Measurements from ENCODE around the gene SAMM50.

The SAMM50 gene

DNA sequence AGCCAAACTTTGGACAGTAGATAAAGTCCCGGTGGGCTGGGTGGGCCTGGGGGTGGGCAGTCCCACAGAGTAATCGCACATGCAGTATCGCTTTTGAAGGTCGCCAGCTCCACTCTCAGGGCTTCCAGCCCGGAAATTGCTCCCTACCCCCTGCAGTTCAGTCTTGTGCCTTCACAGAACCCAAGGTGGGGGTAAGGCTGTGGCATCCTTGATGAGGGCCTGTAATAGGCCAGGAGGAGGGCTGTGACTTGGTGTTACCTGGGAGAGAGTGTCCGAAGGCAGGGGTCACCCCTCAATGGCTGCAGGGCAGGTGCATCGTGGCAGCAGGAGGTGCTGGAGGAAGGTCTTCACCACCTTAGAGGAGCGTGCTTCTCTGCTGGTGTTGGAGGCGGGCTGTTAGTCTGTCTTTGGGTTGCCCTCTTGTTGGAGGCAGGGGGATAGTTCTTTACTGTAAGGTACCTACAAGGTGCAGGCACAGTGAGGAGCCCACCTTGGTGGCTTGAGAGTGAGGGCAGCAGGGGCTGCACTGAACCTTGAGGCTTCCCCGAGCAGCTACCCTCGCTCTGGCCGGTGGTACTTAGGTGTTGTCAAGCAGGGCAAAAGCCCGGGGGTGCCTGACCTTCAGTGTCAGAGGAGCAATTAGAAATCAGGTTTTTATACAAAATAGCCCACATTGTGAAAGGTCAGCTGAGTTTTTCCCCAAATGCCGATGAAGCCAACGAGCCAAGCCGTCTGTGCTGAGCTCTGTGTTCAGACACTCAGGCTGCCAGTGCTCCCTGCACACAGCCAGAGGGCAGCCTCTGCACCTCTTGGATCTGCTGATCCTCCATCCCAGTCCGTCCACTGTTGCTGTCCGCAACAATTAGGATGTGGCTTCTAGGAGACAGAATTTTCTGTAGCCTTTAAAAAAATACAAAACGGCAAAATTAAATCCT lies 21.9 kb downstream of the SAMM50 start:
- H3K27ac Mint-ChIP-seq: no peak overlapping the region
- H3K9me3 Mint-ChIP-seq: no peaks in the 10 kb centered on the region
- intact Hi-C loops (cut with micrococcal nuclease): no loop called here
- H3K36me3 Mint-ChIP-seq (ENCODE audit: low read depth): peaks cover 92% of the 10 kb centered on the region
- H3K4me3 Mint-ChIP-seq: no peak overlapping the region
- no peaks in the 10 kb centered on the region for H3K27me3 Mint-ChIP-seq
- H3K4me1 Mint-ChIP-seq (ENCODE audit: low read depth): no peaks in the 10 kb centered on the region

DNA sequence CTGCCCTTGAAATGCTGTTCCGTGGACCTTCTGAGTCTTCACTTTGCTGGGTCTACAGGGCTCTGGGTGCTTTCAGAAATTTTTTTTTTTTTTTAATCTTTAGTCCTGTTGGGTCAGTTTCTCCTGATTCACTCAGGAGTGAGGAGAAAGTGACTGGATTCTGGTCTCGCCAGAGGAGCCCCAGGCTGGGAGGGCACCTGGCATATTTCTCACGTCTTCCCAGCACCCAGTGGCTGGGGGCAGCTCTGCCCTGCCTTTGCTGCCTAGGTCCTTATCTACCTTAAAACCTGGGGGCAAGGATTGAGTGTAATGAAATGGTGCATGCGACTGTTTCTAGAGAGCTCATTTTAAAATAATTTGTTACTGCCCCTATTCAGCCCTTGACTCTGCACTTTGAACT lies 23.3 kb downstream of the SAMM50 start:
- no peaks in the 10 kb centered on the region for H3K27me3 Mint-ChIP-seq
- no peaks in the 10 kb centered on the region for H3K9me3 Mint-ChIP-seq
- peaks cover 81% of the 10 kb centered on the region for H3K36me3 Mint-ChIP-seq (ENCODE audit: low read depth)
- H3K4me1 Mint-ChIP-seq (ENCODE audit: low read depth): no peaks in the 10 kb centered on the region
- intact Hi-C loops (cut with micrococcal nuclease): no loop called here
- H3K27ac Mint-ChIP-seq: no peak overlapping the region
- no peak overlapping the region for H3K4me3 Mint-ChIP-seq

DNA sequence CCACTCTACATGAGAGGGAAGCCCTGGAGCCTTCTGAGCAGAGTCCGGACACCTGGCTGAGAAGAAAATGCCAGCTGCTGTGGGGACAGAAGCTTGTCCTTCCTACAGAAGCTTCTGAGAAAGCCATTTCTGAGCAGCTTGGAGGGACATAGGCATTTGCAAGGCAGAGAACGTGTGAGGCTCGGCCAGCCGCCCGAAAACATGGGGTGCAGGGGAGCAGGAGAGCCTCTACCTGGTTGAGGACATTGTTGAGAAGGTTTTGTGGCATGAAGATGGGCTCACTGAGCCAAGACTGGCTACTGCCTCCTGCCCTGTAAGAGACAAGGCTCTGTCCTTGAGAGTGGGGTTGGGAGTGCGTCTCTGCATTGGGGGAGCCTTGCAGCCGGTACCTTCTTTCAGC lies 25.3 kb downstream of the SAMM50 start:
- Mint-ChIP-seq H3K27ac (no peak overlapping the region), H3K9me3 (no peaks in the 10 kb centered on the region), H3K4me1 (ENCODE audit: low read depth) (no peaks in the 10 kb centered on the region), H3K36me3 (ENCODE audit: low read depth) (peaks cover 81% of the 10 kb centered on the region), H3K27me3 (no peaks in the 10 kb centered on the region), H3K4me3 (no peak overlapping the region)
- intact Hi-C loops (cut with micrococcal nuclease): no loop called here

DNA sequence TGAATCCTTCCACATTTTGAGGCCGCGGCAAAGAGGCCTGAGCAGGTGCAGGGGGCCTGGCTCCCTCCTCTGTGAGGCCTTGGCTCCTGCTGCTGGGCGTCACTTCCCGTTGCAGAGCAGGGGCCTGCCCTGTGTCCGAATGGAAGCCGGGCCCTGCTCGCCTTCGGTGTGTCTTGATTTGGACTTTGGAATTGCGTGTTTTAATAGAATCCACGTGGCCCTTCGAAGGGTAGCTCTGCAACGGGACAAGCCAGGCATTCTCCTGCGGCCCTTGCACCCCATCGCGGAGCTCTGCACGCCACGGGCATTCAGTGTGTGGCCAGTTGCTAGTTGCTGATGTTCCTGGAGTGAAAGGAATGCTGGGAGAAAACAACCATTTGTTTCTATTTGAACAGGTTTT lies 25.8 kb downstream of the SAMM50 start:
- Mint-ChIP-seq H3K4me1 (ENCODE audit: low read depth) (no peaks in the 10 kb centered on the region), H3K27me3 (no peaks in the 10 kb centered on the region), H3K4me3 (no peak overlapping the region), H3K27ac (no peak overlapping the region), H3K9me3 (no peaks in the 10 kb centered on the region), H3K36me3 (ENCODE audit: low read depth) (peaks cover 81% of the 10 kb centered on the region)
- intact Hi-C loops (cut with micrococcal nuclease): no loop called here

DNA sequence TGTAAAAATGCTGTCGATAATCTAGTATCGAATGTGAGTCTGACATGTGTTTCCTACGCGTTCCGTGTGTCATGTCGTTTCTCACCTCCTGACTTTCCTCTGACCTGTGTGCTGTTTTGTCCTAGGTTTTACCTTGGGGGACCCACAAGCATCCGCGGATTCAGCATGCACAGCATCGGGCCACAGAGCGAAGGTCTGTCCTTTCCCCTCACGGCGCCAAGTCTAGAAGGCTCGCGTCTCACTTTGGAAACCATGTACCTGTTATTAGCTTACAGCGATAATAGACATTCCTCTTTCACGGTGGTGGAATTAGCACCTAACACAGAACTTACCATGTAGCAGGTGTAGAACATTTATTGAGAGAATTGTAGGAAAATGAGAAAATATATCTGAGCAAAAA lies 28.6 kb downstream of the SAMM50 start:
- H3K4me1 Mint-ChIP-seq (ENCODE audit: low read depth): peaks cover 4% of the 10 kb centered on the region
- intact Hi-C loops (cut with micrococcal nuclease): no loop called here
- peaks cover 81% of the 10 kb centered on the region for H3K36me3 Mint-ChIP-seq (ENCODE audit: low read depth)
- no peaks in the 10 kb centered on the region for H3K9me3 Mint-ChIP-seq
- H3K27me3 Mint-ChIP-seq: no peaks in the 10 kb centered on the region
- H3K4me3 Mint-ChIP-seq: no peak overlapping the region
- no peak overlapping the region for H3K27ac Mint-ChIP-seq

DNA sequence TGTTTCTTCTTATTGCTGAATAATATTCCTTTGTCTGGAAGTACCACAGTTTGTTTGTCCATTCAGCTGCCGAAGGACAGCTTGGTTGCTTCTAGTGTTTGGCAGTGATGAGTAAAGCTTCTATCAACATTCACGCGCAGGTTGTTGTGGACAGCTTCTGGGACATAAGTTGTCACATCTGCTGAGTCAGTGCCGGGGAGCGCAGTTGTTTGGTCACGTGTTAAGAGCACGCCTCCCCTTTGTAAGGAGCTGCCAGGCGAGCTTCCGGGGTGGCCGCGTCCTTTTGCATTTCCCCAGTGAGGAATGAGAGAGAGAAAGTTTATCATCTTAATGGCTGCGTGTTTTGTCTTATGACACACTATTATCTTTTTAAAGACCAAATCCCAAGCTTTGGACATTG lies 30.3 kb downstream of the SAMM50 start:
- intact Hi-C loops (cut with micrococcal nuclease): no loop called here
- Mint-ChIP-seq H3K27ac (no peak overlapping the region), H3K4me1 (ENCODE audit: low read depth) (peaks cover 4% of the 10 kb centered on the region), H3K27me3 (no peaks in the 10 kb centered on the region), H3K36me3 (ENCODE audit: low read depth) (peaks cover 81% of the 10 kb centered on the region), H3K4me3 (no peak overlapping the region), H3K9me3 (no peaks in the 10 kb centered on the region)

- Mint-ChIP-seq H3K36me3 (ENCODE audit: low read depth) (peaks cover 100% of the 10 kb centered on the region), H3K9me3 (no peaks in the 10 kb centered on the region), H3K27ac (no peak overlapping the region), H3K4me1 (ENCODE audit: low read depth) (peaks cover 10% of the 10 kb centered on the region), H3K4me3 (no peak overlapping the region), H3K27me3 (no peaks in the 10 kb centered on the region)
- intact Hi-C loops (cut with micrococcal nuclease): no loop called here
These were observed 33.0 kb downstream of the SAMM50 start for GRCh38 chr22:43988116-43988820.

GRCh38 chr22:43988960-43989359 lies 33.7 kb downstream of the SAMM50 start:
- intact Hi-C loops (cut with micrococcal nuclease): no loop called here
- Mint-ChIP-seq H3K27ac (no peak overlapping the region), H3K4me3 (no peak overlapping the region), H3K27me3 (no peaks in the 10 kb centered on the region), H3K4me1 (ENCODE audit: low read depth) (peaks cover 16% of the 10 kb centered on the region), H3K36me3 (ENCODE audit: low read depth) (peaks cover 100% of the 10 kb centered on the region), H3K9me3 (no peaks in the 10 kb centered on the region)

- no peak overlapping the region for H3K4me3 Mint-ChIP-seq
These were observed 34.8 kb downstream of the SAMM50 start for GRCh38 chr22:43990044-43990443.

DNA sequence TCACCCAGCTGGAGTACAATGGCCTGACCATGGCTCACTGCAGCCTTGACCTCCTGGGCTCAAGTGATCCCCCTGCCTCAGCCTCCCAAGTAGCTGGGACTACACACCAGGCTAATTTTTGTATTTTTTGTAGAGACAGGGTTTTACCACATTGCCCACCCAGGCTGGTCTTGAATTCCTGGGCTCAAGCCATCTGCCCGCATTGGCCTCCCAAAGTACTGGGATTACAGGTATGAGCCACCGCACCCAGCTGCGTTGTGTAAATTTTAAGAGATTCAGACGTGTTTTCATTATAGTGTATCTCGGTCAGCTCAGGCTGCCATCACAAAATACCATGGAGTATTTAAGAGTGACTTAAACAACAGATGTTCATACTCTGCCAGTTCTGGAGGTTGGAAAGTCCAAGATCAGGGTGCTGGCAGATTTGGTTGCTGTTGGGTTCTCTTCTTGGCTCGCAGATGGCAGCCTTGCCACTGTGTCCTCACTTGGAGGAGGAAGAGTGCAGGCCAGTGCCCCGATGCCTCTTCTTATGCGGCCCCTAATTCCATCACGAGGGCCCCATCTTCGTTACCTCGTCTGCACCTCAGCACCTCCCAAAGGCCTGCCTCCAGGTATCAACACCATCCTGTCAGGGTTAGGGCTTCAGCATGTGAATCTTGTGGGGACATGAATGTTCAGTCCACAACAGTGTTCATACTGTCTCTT lies 36.2 kb downstream of the SAMM50 start:
- H3K4me3 Mint-ChIP-seq: no peak overlapping the region
- peaks cover 38% of the 10 kb centered on the region for H3K4me1 Mint-ChIP-seq (ENCODE audit: low read depth)
- peaks cover 98% of the 10 kb centered on the region for H3K36me3 Mint-ChIP-seq (ENCODE audit: low read depth)
- no peak overlapping the region for H3K27ac Mint-ChIP-seq
- no peaks in the 10 kb centered on the region for H3K27me3 Mint-ChIP-seq
- H3K9me3 Mint-ChIP-seq: no peaks in the 10 kb centered on the region
- intact Hi-C loops (cut with micrococcal nuclease): loop anchor here (2.0 to 5.0 kb wide), 3 partner anchors 76 to 635 kb away; no protein-coding TSS in a partner anchor

More at GRCh38 chr22:43990044-43990443, 34.8 kb downstream of the SAMM50 start:
- intact Hi-C loops (cut with micrococcal nuclease): loop anchor here (5.0 kb wide), 1 partner anchor 77 kb away; no protein-coding TSS in a partner anchor
- Mint-ChIP-seq H3K36me3 (ENCODE audit: low read depth) (peaks cover 100% of the 10 kb centered on the region), H3K4me1 (ENCODE audit: low read depth) (peaks cover 24% of the 10 kb centered on the region), H3K9me3 (no peaks in the 10 kb centered on the region), H3K27ac (no peak overlapping the region), H3K27me3 (no peaks in the 10 kb centered on the region)

GRCh38 chr22:43992331-43992821 lies 37.1 kb downstream of the SAMM50 start:
- H3K4me1 Mint-ChIP-seq (ENCODE audit: low read depth): peaks cover 45% of the 10 kb centered on the region
- intact Hi-C loops (cut with micrococcal nuclease): loop anchor here (2.0 to 5.0 kb wide), 3 partner anchors 75 to 634 kb away; no protein-coding TSS in a partner anchor
- H3K27me3 Mint-ChIP-seq: no peaks in the 10 kb centered on the region
- peaks cover 98% of the 10 kb centered on the region for H3K36me3 Mint-ChIP-seq (ENCODE audit: low read depth)
- H3K4me3 Mint-ChIP-seq: no peak overlapping the region
- no peaks in the 10 kb centered on the region for H3K9me3 Mint-ChIP-seq
- no peak overlapping the region for H3K27ac Mint-ChIP-seq

DNA sequence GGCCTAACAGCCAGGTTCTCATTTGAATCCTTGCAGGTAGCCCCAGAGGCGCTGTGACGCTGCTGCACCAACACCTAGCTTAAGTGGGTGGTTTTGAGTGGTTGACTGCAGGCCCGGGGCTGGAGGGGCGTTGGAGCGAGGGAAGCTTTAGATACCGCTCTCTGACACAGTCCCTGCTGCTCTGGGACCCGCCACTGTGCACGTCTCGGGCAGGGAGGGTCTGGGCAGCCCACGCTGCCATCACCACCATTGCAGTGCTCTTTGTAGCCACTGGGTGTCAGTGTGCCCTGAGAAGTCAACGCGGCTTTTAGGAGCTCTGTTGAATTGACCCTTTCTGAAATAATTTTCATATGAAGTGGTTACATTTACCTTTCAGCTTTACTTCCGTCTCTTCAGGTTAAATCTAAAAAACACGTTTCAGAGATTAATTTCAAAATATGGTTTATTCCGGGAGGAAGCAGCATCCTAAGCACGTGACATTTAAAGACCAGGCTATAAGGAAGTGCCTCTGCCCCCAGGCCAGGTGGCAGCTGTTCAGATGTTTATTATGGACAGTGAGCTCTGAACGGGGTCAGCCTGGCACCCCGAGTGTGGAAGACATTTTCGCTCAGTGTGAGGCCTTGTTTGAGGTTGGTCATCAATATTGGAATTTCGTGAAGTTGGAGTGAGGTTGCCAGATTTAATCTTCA lies 38.0 kb downstream of the SAMM50 start:
- Mint-ChIP-seq H3K27me3 (no peaks in the 10 kb centered on the region), H3K9me3 (no peaks in the 10 kb centered on the region), H3K27ac (peak overlapping the region; percentile 82), H3K4me3 (no peak overlapping the region), H3K36me3 (ENCODE audit: low read depth) (peaks cover 98% of the 10 kb centered on the region), H3K4me1 (ENCODE audit: low read depth) (peaks cover 41% of the 10 kb centered on the region)
- intact Hi-C loops (cut with micrococcal nuclease): loop anchor here (1.0 to 5.0 kb wide), 4 partner anchors 74 to 634 kb away; no protein-coding TSS in a partner anchor

DNA sequence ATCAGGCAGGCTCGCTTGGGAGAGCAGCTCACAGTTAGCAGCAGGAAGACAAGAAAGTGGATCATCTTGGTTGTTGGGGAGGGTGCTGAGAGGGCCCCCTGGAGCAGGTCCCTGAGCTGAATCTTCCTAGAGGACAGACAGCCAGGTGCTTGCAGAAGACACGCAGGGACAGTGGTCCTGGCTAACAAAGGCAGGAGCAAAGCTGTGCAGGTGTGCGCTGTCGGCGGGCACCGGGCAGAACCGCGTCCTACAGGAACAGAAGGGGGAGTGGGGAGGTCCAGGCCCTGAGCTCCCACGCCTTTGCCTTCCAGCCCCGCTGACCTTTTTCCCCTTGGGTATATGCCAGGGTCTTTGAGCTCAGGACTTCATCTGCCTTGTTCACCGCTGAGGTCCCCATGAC lies 38.8 kb downstream of the SAMM50 start:
- Mint-ChIP-seq H3K36me3 (ENCODE audit: low read depth) (peaks cover 98% of the 10 kb centered on the region), H3K27me3 (no peaks in the 10 kb centered on the region), H3K27ac (peak overlapping the region; percentile 82), H3K4me3 (no peak overlapping the region), H3K9me3 (no peaks in the 10 kb centered on the region), H3K4me1 (ENCODE audit: low read depth) (peaks cover 40% of the 10 kb centered on the region)
- intact Hi-C loops (cut with micrococcal nuclease): loop anchor here (5.0 kb wide), 1 partner anchor 73 kb away; no protein-coding TSS in a partner anchor

Measured in dendritic cell treated with granulocyte-macrophage colony-stimulating factor and Interleukin-4, amounts not matched to agents 40 ng/mL and 50 ng/mL, for 4 days (primary cell).